Measurements from ENCODE around the gene VPS39. TPM values are rescaled to one million over a fixed set of nuclear protein-coding genes. Genes with fewer than 3 reads are reported as not detected.

VPS39 gene
- total and polyA plus RNA-seq, 9 of the 15 experiments (the other 6 are each of a cell fraction or from before 2014, with no cell fraction given) = 3.2 to 37.3 (median 21.8) TPM

DNA sequence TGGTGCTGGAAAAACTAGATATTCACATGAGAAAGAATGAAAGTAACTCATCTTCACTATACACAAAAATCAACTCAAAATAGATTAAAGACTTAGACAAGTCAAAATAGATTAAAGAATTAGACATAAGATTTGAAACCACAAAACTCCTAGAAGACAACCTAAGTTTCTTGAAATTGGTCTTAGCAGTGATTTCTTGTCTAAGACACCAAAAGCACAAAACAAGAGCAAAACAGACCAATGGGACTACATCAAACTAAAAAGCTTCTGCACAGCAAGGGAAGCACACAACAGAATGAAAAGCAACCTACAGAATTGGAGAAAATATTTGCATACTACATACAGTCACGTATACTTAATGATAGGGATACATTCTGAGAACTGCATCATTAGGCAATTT, 6.5 kb upstream of the VPS39 start:
- no peaks in the 10 kb centered on the region for H3K9me3 ChIP-seq (replicated peaks; ENCODE audit: control insufficient read depth, insufficient read depth, low read depth, low read length)
- FAIRE-seq (no peak), DNase-seq (ENCODE audit: extremely low read depth in 1 of 4, low spot score in 3 of 4) (no peak), ATAC-seq (no peak)
- no peak overlapping the region for H3K9ac ChIP-seq (ENCODE audit: insufficient read depth in 1 of 2, low read depth in 2 of 2, low read length in 2 of 2)
- no peak overlapping the region for H3K27ac ChIP-seq (ENCODE audit: extremely low read depth, low read depth, low read length)
- ChIA-PET CTCF (ENCODE audit: low intra/inter-chr PET ratio) (no interaction called here), POLR2A (no interaction called here)
- H3K4me3 ChIP-seq = no peak overlapping the region
- H3K79me2 ChIP-seq (ENCODE audit: control insufficient read depth, insufficient read depth, low read length) = no peaks in the 10 kb centered on the region
- H3K27me3 ChIP-seq (ENCODE audit: control insufficient read depth in 2 of 2, insufficient read depth in 2 of 2, low read length in 2 of 2) = no peaks in the 10 kb centered on the region
- H2AFZ ChIP-seq (ENCODE audit: low read depth, low read length) = no peak overlapping the region
- intact Hi-C loops (cut with micrococcal nuclease) (no loop called here), in situ Hi-C loops (cut with MboI) (no loop called here)
- peaks cover 84% of the 10 kb centered on the region for H3K36me3 ChIP-seq (ENCODE audit: control insufficient read depth, insufficient read depth, low read length)
- 87% methylated on average over 1 of the region's 1 CpG for WGBS (ENCODE audit: insufficient coverage, low coverage, missing lambda C conversion rate)
- no peak overlapping the region for H3K4me2 ChIP-seq (ENCODE audit: insufficient read depth, low read length)
- H3K9me1 ChIP-seq (ENCODE audit: control insufficient read depth, insufficient read depth, low read length) = no peaks in the 10 kb centered on the region
- no peaks in the 10 kb centered on the region for H4K20me1 ChIP-seq (replicated peaks; ENCODE audit: control insufficient read depth, insufficient read depth, low read length)
- no TSS peak for BruUV-seq (replicated peaks)
- H3K4me1 ChIP-seq (replicated peaks in 1 of 2; ENCODE audit: control insufficient read depth in 2 of 2, insufficient read depth in 2 of 2, low read length in 2 of 2) = no peaks in the 10 kb centered on the region
- TF ChIP-seq, protein P1, sequence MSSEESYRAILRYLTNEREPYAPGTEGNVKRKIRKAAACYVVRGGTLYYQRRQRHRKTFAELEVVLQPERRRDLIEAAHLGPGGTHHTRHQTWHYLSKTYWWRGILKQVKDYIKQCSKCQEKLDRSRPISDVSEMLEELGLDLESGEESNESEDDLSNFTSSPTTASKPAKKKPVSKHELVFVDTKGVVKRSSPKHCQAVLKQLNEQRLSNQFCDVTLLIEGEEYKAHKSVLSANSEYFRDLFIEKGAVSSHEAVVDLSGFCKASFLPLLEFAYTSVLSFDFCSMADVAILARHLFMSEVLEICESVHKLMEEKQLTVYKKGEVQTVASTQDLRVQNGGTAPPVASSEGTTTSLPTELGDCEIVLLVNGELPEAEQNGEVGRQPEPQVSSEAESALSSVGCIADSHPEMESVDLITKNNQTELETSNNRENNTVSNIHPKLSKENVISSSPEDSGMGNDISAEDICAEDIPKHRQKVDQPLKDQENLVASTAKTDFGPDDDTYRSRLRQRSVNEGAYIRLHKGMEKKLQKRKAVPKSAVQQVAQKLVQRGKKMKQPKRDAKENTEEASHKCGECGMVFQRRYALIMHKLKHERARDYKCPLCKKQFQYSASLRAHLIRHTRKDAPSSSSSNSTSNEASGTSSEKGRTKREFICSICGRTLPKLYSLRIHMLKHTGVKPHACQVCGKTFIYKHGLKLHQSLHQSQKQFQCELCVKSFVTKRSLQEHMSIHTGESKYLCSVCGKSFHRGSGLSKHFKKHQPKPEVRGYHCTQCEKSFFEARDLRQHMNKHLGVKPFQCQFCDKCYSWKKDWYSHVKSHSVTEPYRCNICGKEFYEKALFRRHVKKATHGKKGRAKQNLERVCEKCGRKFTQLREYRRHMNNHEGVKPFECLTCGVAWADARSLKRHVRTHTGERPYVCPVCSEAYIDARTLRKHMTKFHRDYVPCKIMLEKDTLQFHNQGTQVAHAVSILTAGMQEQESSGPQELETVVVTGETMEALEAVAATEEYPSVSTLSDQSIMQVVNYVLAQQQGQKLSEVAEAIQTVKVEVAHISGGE (CRISPR knock-in tag; IDR thresholded peaks at IDR 0.05) = no peak
- TF ChIP-seq, protein P2, sequence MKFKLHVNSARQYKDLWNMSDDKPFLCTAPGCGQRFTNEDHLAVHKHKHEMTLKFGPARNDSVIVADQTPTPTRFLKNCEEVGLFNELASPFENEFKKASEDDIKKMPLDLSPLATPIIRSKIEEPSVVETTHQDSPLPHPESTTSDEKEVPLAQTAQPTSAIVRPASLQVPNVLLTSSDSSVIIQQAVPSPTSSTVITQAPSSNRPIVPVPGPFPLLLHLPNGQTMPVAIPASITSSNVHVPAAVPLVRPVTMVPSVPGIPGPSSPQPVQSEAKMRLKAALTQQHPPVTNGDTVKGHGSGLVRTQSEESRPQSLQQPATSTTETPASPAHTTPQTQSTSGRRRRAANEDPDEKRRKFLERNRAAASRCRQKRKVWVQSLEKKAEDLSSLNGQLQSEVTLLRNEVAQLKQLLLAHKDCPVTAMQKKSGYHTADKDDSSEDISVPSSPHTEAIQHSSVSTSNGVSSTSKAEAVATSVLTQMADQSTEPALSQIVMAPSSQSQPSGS (CRISPR knock-in tag; IDR thresholded peaks at IDR 0.05) = no peak
- TF ChIP-seq ZNF232 (CRISPR knock-in tag; IDR thresholded peaks at IDR 0.05) (no peak), ESRRA (IDR thresholded peaks at IDR 0.05; ENCODE audit: borderline replicate concordance, low read depth) (no peak), SMARCA4 (IDR thresholded peaks at IDR 0.05) (no peak), POLR3A (IDR thresholded peaks at IDR 0.05; ENCODE audit: borderline replicate concordance, extremely low read depth, insufficient read depth, insufficient read length) (no peak), SRSF3 (IDR thresholded peaks at IDR 0.05; ENCODE audit: insufficient read depth, low read length) (no peak), ZNF444 (CRISPR knock-in tag; IDR thresholded peaks at IDR 0.05) (no peak), BACH1 (tag; IDR thresholded peaks at IDR 0.05) (no peak), BCOR (IDR thresholded peaks at IDR 0.05) (no peak), PCBP1 (IDR thresholded peaks at IDR 0.05; ENCODE audit: low read depth, low read length, poor library complexity, severe bottlenecking) (no peak), THRAP3 (IDR thresholded peaks at IDR 0.05; ENCODE audit: borderline replicate concordance) (no peak), ZNF224 (CRISPR knock-in tag; IDR thresholded peaks at IDR 0.05) (no peak)
- TF ChIP-seq, protein P3, sequence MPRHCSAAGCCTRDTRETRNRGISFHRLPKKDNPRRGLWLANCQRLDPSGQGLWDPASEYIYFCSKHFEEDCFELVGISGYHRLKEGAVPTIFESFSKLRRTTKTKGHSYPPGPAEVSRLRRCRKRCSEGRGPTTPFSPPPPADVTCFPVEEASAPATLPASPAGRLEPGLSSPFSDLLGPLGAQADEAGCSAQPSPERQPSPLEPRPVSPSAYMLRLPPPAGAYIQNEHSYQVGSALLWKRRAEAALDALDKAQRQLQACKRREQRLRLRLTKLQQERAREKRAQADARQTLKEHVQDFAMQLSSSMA (CRISPR knock-in tag; IDR thresholded peaks at IDR 0.05) = no peak
- TF ChIP-seq, protein P4, sequence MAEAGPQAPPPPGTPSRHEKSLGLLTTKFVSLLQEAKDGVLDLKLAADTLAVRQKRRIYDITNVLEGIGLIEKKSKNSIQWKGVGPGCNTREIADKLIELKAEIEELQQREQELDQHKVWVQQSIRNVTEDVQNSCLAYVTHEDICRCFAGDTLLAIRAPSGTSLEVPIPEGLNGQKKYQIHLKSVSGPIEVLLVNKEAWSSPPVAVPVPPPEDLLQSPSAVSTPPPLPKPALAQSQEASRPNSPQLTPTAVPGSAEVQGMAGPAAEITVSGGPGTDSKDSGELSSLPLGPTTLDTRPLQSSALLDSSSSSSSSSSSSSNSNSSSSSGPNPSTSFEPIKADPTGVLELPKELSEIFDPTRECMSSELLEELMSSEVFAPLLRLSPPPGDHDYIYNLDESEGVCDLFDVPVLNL (CRISPR knock-in tag; IDR thresholded peaks at IDR 0.05; ENCODE audit: low read depth) = no peak

All from K562 (cell line).